Lower leg skin (tissue), 3 donors: ENCODE data around the gene TBKBP1.

Source experiments
- POLR2A ChIP-seq, 2 donors: fragments of 450-650 bp; IDR thresholded peaks; one replicate each; pipeline ENCODE4 v1.6.1; 2016 to 2017; ENCODE audit warnings: antibody characterized with exemption in 2 of 2, mild to moderate bottlenecking in 1 of 2, moderate library complexity in 1 of 2
- TF ChIP-seq, protein P1 (sequence below), 3 donors: fragments of 450-650 bp; IDR thresholded peaks; one replicate each; pipeline ENCODE4 v1.5.1; 2016; ENCODE audit warnings: antibody characterized with exemption in 3 of 3, mild to moderate bottlenecking in 3 of 3, moderate library complexity in 2 of 3

- TF ChIP-seq, protein P1, sequence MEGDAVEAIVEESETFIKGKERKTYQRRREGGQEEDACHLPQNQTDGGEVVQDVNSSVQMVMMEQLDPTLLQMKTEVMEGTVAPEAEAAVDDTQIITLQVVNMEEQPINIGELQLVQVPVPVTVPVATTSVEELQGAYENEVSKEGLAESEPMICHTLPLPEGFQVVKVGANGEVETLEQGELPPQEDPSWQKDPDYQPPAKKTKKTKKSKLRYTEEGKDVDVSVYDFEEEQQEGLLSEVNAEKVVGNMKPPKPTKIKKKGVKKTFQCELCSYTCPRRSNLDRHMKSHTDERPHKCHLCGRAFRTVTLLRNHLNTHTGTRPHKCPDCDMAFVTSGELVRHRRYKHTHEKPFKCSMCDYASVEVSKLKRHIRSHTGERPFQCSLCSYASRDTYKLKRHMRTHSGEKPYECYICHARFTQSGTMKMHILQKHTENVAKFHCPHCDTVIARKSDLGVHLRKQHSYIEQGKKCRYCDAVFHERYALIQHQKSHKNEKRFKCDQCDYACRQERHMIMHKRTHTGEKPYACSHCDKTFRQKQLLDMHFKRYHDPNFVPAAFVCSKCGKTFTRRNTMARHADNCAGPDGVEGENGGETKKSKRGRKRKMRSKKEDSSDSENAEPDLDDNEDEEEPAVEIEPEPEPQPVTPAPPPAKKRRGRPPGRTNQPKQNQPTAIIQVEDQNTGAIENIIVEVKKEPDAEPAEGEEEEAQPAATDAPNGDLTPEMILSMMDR (IDR thresholded peaks at IDR 0.05): no peak
- no peak for TF ChIP-seq POLR2A (IDR thresholded peaks at IDR 0.05)
Observed at GRCh38 chr17:47713980-47714700, 20.2 kb downstream of the TBKBP1 start.
